ENCODE results near the gene EYA2. TPM values are rescaled to one million over a fixed set of nuclear protein-coding genes. Genes with fewer than 3 reads are reported as not detected.

The EYA2 gene
- total and polyA plus RNA-seq, 12 donors, result 0.54 to 2.2 (median 1.4) TPM

DNA sequence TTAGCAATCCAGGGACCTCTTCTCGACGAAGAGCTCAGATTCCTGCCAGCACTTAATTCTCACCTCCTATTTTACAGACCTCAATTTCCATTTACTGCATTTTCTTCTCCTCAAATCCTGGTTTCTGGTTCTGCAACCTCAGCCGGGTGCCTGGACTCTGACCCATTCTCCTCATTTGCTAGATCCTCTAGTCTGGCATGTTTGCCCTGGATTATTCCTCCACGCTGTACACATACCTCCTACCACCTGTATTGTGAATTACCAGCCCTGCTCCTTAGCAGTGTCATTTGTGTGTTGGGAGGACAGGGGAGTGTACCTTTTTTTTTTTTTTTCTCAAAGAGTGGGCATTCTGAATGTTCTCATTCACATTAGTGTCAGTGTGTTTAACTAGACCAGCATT is 257.4 kb downstream of the EYA2 start:
- intact Hi-C loops (cut with DNase I), result loop anchor here (5.0 to 10.0 kb wide), 2 partner anchors 387 to 405 kb away; no protein-coding TSS in a partner anchor
- DNase-seq, result no peak
- Histone ChIP-seq H3K4me1 (replicated peaks in 1 of 2) (no peaks in the 10 kb centered on the region), H3K27me3 (no peaks in the 10 kb centered on the region), H3K9me3 (replicated peaks in 1 of 3) (no peaks in the 10 kb centered on the region), H3K4me3 (no peak overlapping the region), H3K27ac (no peak overlapping the region), H3K36me3 (replicated peaks in 1 of 2) (no peaks in the 10 kb centered on the region)
- WGBS, 4 donors, result 71 to 80% (median 72%) methylated on average over 4 of the region's 4 CpGs
- no peak for TF ChIP-seq POLR2A (IDR thresholded peaks at IDR 0.05)
- TF ChIP-seq, protein P1, sequence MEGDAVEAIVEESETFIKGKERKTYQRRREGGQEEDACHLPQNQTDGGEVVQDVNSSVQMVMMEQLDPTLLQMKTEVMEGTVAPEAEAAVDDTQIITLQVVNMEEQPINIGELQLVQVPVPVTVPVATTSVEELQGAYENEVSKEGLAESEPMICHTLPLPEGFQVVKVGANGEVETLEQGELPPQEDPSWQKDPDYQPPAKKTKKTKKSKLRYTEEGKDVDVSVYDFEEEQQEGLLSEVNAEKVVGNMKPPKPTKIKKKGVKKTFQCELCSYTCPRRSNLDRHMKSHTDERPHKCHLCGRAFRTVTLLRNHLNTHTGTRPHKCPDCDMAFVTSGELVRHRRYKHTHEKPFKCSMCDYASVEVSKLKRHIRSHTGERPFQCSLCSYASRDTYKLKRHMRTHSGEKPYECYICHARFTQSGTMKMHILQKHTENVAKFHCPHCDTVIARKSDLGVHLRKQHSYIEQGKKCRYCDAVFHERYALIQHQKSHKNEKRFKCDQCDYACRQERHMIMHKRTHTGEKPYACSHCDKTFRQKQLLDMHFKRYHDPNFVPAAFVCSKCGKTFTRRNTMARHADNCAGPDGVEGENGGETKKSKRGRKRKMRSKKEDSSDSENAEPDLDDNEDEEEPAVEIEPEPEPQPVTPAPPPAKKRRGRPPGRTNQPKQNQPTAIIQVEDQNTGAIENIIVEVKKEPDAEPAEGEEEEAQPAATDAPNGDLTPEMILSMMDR (IDR thresholded peaks at IDR 0.05), result no peak

GRCh38 chr20:47154089-47154488 is 259.4 kb downstream of the EYA2 start:
- Histone ChIP-seq H3K27me3 (no peaks in the 10 kb centered on the region), H3K9me3 (replicated peaks in 1 of 3) (no peaks in the 10 kb centered on the region), H3K4me3 (no peak overlapping the region), H3K27ac (no peak overlapping the region), H3K36me3 (replicated peaks in 1 of 2) (no peaks in the 10 kb centered on the region), H3K4me1 (replicated peaks in 1 of 2) (no peaks in the 10 kb centered on the region)
- WGBS, 4 donors, result 67 to 79% (median 70%) methylated on average over 2 of the region's 2 CpGs
- intact Hi-C loops (cut with DNase I), result loop anchor here (5.0 to 10.0 kb wide), 2 partner anchors 389 to 407 kb away; no protein-coding TSS in a partner anchor
- DNase-seq, result no peak
- TF ChIP-seq POLR2A (IDR thresholded peaks at IDR 0.05), result no peak
- TF ChIP-seq, protein P1 (IDR thresholded peaks at IDR 0.05), result no peak

DNA sequence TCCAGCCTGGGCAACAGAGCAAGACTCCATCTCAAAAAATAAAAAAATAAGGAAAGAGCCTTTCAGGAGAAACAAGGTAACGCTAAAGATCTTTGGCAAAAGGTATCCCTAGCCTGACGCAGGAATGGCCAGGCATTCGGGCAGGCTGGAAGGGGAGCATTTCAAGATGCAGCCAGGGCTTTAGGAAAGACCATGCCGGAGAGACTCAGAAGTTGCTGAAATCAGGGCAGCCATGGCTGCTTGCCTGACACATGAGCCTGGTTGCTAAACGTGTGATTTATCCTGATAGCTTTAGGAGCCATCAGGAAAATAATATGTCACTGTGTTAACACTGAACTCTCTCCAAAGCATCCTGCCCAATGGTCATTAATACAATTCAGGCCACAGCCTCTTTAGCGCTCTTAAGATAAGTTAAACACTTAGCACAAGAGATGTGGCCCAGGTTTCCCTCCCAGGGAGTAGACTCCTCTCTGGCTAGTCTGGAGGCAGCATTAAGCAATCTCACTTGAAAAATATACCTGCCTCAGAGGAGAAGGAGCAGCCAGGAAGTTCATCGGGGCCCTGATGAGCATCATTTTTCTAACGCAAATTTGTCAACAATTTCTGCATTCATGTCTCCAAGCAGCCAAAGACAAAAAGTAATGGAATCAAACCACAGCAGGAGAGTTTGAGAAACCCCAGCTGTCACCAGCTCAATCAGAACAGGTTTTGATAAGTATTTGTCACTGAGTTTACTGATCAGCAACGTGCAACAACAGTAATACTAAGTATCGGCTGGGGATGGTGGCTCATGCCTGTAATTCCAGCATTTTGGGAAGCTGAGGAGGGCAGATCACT is 261.9 kb downstream of the EYA2 start:
- no peak overlapping the region for H3K27ac ChIP-seq
- no peaks in the 10 kb centered on the region for H3K36me3 ChIP-seq (replicated peaks in 1 of 2)
- H3K27me3 ChIP-seq, result no peaks in the 10 kb centered on the region
- TF ChIP-seq, protein P1 (IDR thresholded peaks at IDR 0.05), result no peak
- no peak for TF ChIP-seq POLR2A (IDR thresholded peaks at IDR 0.05)
- no peak for DNase-seq
- no peak overlapping the region for H3K4me3 ChIP-seq
- H3K4me1 ChIP-seq (replicated peaks in 1 of 2), result no peaks in the 10 kb centered on the region
- 67 to 73% (median 70%) methylated on average over 10 of the region's 10 CpGs for WGBS, 4 donors
- H3K9me3 ChIP-seq (replicated peaks in 1 of 3), result no peaks in the 10 kb centered on the region
- intact Hi-C loops (cut with DNase I), result loop anchor here in 1 of 2 donors (10.0 kb wide), 1 partner anchor 392 kb away; no protein-coding TSS in a partner anchor

GRCh38 chr20:47159166-47159565 is 264.5 kb downstream of the EYA2 start:
- WGBS, 4 donors, result 74 to 81% (median 74%) methylated on average over 5 of the region's 5 CpGs
- no peaks in the 10 kb centered on the region for H3K9me3 ChIP-seq (replicated peaks in 1 of 3)

More at GRCh38 chr20:47159166-47159565, 264.5 kb downstream of the EYA2 start:
- no peak overlapping the region for H3K4me3 ChIP-seq
- no peak for DNase-seq
- peaks cover 3% of the 10 kb centered on the region for H3K27me3 ChIP-seq
- no peaks in the 10 kb centered on the region for H3K4me1 ChIP-seq (replicated peaks in 1 of 2)
- TF ChIP-seq, protein P1 (IDR thresholded peaks at IDR 0.05), result no peak
- intact Hi-C loops (cut with DNase I), result loop anchor here in 1 of 2 donors (10.0 kb wide), 1 partner anchor 394 kb away; no protein-coding TSS in a partner anchor
- no peak overlapping the region for H3K27ac ChIP-seq
- H3K36me3 ChIP-seq (replicated peaks in 1 of 2), result no peaks in the 10 kb centered on the region

All from adrenal gland (tissue), 12 donors.